Lower lobe of right lung (tissue), 2 donors: ENCODE results near the gene EXOC4. TPM values are rescaled to one million over a fixed set of nuclear protein-coding genes. Genes with fewer than 3 reads are reported as not detected.

ENCODE experiments used
- ATAC-seq, 2 donors: fragments of 200-7000 bp; cut with Tn5 transposase; one replicate each; pipeline ENCODE4 v1.9.1; 2020 to 2022; ENCODE audit warnings: mild to moderate bottlenecking in 2 of 2, moderate library complexity in 2 of 2
- DNase-seq: peaks from one replicate; pipeline ENCODE4 v3.0.0-alpha.2; 2020
- H3K27ac ChIP-seq: fragments of 200-600 bp; one replicate; pipeline ENCODE4 v1.8.0; 2022
- H3K27me3 ChIP-seq: fragments of 200-600 bp; one replicate; pipeline ENCODE4 v1.8.0; 2022; ENCODE audit warnings: low read depth
- H3K36me3 ChIP-seq: fragments of 200-600 bp; one replicate; pipeline ENCODE4 v1.8.0; 2022; ENCODE audit warnings: mild to moderate bottlenecking
- H3K4me1 ChIP-seq: fragments of 200-600 bp; one replicate; pipeline ENCODE4 v1.8.0; 2022
- H3K4me3 ChIP-seq: fragments of 200-600 bp; one replicate; pipeline ENCODE4 v1.8.0; 2022; ENCODE audit warnings: mild to moderate bottlenecking
- H3K9me3 ChIP-seq: fragments of 200-600 bp; one replicate; pipeline ENCODE4 v1.8.0; 2022
- intact Hi-C: fragments of 100-400 bp; cut with DNase I; formaldehyde crosslinking; loops from one replicate; pipeline ENCODE4 v1.11.0; 2022
- total RNA-seq: library from RNA; stranded (reverse); fragmentation: NEBNext Ultra II Directional; extraction: Animal tissue kit (Norgen Biotek cat#: 25700); gene quantifications from one replicate; pipeline ENCODE4 v1.2.1, GENCODE V29; 2021
- TF ChIP-seq, protein P1 (sequence below): fragments of 200-600 bp; IDR thresholded peaks from one replicate; pipeline ENCODE4 v1.8.0; 2022; ENCODE audit warnings: antibody characterized with exemption, mild to moderate bottlenecking
- donor health status: DM: no; HTN: yes; CAD: no; lungs with severe emphysema.

The EXOC4 gene
- total RNA-seq, 1 donor from 2014 or later = 80.2 TPM

DNA sequence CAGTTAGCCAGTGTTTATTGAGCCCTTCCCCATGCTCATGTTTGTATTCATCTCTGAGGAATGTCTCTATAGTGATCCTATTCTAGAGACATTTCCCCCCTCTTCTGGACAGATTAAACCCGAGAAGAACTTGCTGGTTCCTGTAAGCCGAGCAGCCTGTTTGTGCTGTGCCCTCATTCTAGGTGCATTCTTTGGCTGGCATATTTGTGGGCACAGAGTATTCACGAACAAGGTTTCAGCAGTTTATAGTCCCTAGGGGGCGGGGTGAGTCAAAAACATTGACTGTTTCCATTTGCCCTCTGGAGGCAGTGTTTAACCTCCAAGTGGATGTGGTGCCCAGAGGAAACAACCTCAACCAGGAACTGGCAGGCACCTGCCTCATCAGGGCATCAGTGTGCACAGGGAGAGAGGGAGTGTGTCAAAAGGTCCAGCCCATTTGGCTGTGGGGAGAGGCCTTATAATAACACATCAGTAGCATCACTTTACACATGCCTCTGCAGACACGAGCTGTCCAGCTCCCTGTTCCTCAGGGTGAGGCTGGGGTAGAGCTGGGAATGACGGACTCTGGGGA is 600.9 kb downstream of the EXOC4 start:
- intact Hi-C loops = no loop called here
- Histone ChIP-seq H3K27ac (no peak overlapping the region), H3K9me3 (no peaks in the 10 kb centered on the region), H3K4me1 (no peaks in the 10 kb centered on the region), H3K27me3 (no peaks in the 10 kb centered on the region), H3K4me3 (no peak overlapping the region), H3K36me3 (no peaks in the 10 kb centered on the region)
- DNase-seq = peak; percentile 41
- TF ChIP-seq, protein P1, sequence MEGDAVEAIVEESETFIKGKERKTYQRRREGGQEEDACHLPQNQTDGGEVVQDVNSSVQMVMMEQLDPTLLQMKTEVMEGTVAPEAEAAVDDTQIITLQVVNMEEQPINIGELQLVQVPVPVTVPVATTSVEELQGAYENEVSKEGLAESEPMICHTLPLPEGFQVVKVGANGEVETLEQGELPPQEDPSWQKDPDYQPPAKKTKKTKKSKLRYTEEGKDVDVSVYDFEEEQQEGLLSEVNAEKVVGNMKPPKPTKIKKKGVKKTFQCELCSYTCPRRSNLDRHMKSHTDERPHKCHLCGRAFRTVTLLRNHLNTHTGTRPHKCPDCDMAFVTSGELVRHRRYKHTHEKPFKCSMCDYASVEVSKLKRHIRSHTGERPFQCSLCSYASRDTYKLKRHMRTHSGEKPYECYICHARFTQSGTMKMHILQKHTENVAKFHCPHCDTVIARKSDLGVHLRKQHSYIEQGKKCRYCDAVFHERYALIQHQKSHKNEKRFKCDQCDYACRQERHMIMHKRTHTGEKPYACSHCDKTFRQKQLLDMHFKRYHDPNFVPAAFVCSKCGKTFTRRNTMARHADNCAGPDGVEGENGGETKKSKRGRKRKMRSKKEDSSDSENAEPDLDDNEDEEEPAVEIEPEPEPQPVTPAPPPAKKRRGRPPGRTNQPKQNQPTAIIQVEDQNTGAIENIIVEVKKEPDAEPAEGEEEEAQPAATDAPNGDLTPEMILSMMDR = peak; percentile 16
- peak; percentile 80 for ATAC-seq

DNA sequence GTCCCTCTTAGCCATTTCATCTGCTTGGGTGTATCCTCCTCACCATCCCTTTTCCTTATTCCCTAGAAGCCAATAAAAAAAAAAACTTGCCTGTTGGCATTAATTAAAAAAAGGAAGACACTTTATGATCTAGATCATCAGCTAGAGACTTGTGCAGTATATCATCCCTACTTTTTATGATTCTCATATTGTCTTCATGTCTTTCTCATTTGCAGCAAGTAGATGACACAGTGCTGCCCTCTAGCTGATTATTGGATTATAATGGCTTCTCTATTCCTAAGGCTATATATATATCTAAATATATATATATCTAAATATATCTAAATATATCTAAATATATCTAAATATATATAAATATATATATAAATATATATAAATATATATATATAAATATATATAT is 601.9 kb downstream of the EXOC4 start:
- H3K4me1 ChIP-seq = no peaks in the 10 kb centered on the region
- H3K4me3 ChIP-seq = no peak overlapping the region
- DNase-seq (no peak), ATAC-seq (no peak)
- no peak overlapping the region for H3K27ac ChIP-seq
- no peaks in the 10 kb centered on the region for H3K9me3 ChIP-seq
- intact Hi-C loops = no loop called here
- no peaks in the 10 kb centered on the region for H3K36me3 ChIP-seq
- TF ChIP-seq, protein P1 = peak; percentile 33
- H3K27me3 ChIP-seq = no peaks in the 10 kb centered on the region

DNA sequence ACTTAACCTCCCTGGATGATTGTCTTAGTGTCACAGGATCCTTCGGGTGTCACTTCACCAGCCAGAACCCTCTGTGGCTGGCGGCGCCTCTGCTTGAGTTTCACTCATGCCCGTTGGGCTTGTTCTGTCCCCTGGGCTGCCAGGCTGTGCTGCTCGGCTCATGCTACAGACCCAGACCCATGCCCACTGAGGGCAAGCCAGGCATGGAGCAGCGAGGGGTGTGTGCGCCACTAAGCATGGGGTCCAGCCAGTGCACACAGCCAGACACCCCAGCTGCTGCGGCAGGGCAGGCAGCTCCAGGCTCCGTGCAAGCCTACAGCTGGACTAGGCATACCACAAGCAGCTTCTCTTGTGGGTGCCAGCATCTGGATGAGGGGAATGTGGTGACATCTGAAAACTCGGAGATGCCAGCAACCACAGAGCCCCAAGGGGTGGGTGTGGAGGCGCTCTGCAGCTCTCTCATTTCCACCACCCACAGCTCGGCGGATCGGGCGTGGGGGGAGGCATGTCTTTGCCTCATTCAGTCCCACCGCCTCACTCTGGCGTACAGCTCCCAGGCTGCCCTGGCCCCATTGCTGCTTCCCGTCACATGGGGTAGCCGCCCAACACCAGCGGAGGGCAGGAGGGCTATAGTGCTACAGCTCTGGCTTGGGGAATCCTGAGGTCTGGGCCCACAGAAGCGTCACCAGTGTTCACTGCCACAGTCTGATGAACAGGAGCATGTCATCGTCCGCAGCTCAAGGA is 604.7 kb downstream of the EXOC4 start:
- Histone ChIP-seq H3K9me3 (no peaks in the 10 kb centered on the region), H3K4me3 (no peak overlapping the region), H3K27me3 (no peaks in the 10 kb centered on the region), H3K27ac (no peak overlapping the region), H3K4me1 (no peaks in the 10 kb centered on the region), H3K36me3 (no peaks in the 10 kb centered on the region)
- DNase-seq (peak; percentile 41), ATAC-seq (no peak)
- intact Hi-C loops = no loop called here
- TF ChIP-seq, protein P1 = no peak

DNA sequence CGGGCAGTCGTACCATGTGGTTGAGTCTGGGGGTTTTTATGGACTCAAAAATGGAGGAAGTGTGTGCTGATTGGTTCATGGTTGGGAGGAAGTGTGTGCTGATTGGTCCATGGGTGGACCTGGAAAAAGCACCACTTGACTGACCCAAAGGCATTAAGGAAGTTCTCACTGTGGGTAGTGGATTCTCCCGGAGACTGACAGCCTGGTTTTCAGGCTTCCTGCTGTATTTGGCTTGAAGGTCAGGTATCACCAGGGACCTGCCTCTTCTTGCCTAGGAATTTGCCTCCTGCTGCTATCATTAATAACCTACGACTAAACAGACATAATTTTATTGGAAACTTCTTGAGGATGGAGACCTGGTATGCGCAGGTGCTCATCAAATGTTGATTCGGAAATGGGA is 605.4 kb downstream of the EXOC4 start:
- intact Hi-C loops = no loop called here
- TF ChIP-seq, protein P1 = no peak
- no peak overlapping the region for H3K27ac ChIP-seq
- H3K9me3 ChIP-seq = no peaks in the 10 kb centered on the region
- H3K36me3 ChIP-seq = no peaks in the 10 kb centered on the region
- ATAC-seq (no peak), DNase-seq (no peak)
- H3K4me1 ChIP-seq = no peaks in the 10 kb centered on the region
- H3K4me3 ChIP-seq = no peak overlapping the region
- no peaks in the 10 kb centered on the region for H3K27me3 ChIP-seq

DNA sequence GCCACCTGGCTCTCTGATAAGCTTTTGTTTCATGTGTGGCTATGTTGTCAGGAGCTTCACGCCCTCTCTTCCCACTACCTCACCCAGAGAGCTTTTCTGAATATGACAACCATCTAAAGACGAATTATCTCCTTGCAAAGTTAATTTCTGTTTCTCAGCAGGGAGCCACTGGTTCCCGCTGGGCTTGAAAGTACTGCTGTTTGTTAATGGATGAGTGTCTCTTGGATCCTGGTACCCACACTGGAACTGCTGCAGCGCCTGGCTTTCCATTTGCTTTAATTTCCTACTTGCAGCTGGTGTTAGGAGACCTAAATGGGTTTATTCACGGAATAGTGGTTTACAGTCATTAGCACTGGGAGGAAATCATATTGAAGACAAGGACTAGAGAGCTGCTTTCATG is 606.4 kb downstream of the EXOC4 start:
- Histone ChIP-seq H3K27me3 (no peaks in the 10 kb centered on the region), H3K9me3 (no peaks in the 10 kb centered on the region), H3K27ac (no peak overlapping the region), H3K36me3 (no peaks in the 10 kb centered on the region), H3K4me1 (no peaks in the 10 kb centered on the region), H3K4me3 (no peak overlapping the region)
- ATAC-seq (no peak), DNase-seq (no peak)
- TF ChIP-seq, protein P1 = no peak
- intact Hi-C loops = no loop called here
